GM21515 (cell line): ENCODE measurements around the gene S100A3.
"Not testable (repeated sequence)": the region's sequence is repeated elsewhere in the genome, so short reads cannot be mapped to it uniquely, and the experiment has no call there.

Experiments used
- ATAC-seq: cut with Tn5 transposase; IDR thresholded peaks from one replicate; pipeline ENCODE4 v1.9.1; 2021; ENCODE audit not compliant: unreplicated experiment

The S100A3 gene

DNA sequence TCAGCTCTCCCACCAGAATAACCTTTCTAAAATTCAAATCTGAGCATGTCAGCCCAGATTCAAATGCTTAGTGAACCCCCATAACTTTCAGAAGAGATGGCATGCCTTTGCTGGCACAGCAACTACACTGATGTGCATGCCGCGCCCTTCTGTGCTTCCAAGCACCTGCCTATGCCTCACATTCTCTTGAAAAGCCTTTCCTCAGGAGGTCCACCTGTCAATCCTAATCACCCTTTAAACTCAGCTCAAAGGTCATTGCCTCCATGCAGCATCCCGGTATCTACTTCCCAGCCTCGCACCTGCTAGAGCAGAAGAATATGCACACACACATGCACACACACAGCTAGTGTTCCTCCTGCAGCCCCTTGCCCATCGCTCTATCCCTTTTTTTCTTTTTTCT lies 21.8 kb upstream of the S100A3 start:
- ATAC-seq, result no peak

GRCh38 chr1:153569465-153569864 lies 20.4 kb upstream of the S100A3 start:
- ATAC-seq, result no peak

DNA sequence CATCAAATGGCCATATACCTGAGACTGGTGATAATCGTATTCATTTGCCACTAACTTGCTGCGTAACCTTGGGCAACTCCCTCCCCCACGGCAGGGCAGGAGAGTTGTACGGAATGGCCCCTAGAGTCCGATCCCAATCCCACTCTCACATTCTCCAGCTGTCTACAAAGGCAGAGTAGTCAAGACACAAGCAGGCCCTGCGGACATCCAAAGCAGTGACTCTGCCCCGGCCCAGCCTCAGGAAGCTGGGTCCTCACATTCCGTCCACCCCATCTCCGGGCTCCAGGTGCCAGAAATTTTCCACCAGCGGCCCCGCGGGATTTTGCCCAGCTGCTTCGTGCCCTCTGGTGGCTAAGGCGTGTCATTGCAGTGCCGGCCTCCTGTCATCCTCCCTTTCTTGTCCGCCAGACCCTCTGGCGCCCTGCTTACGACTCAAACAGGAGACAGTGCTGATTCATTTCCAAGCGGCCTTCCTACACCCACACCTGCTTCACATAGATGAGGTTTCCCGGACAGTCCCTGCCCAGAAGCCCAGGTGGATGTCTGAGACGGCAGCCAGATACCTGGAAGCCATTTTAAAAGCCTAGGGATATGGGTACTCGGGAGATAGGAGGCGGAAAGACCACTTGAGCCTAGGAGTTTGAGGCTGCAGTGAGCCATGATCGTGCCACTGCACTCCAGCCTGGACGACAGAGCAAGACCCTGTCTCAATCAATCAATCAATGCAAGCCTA lies 19.5 kb upstream of the S100A3 start:
- ATAC-seq, result no peak

- no peak for ATAC-seq
Observed at GRCh38 chr1:153567621-153568366, 18.7 kb upstream of the S100A3 start.

GRCh38 chr1:153566414-153567371 lies 17.6 kb upstream of the S100A3 start:
- no peak for ATAC-seq

DNA sequence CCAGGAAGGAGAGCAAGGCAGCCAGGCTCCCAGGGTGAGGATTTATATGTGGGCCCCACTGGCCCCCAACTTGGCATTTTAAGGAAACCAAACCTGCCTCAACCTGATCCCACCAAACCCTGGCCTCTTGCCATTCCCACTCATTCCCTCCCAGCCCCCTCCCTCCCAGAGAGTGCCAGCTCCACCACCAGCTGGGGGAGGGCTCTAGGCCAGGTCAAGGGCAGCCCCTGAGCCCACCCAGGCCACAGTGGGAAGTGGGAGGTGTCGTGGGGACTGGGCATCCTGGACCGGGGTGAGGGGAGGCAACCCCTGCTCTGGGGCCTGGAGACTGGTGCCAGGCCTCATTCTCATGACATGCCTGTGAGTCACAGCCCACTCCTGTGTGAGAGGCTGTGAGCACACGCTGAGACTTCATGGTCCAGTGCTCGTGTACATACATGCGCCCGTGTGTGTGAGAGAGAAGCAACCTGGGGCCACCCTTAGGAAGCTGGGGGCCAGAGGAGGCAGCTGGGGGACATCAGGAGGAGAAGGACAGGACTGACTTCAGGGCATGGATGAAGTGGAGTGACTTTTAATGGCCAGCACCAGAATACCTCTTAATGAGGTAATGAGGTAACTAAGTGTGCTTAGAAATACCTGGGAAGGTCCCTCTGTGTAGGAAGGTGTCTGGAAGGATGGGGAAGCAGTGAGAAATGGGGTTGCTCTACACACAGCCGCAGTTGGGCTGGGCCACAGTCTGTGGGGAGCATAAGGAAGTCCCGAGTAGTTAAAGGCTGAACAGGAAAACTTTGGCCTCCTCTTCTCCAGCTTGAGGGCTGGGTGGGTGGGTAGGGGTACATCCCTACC lies 16.7 kb upstream of the S100A3 start, which contains the start of gene S100A2:
Gene S100A2, minus strand, starts transcription at position 316 of the 846 bp plus-strand sequence. CDS start 1,967 bp downstream, outside the sequence.
- no peak for ATAC-seq

DNA sequence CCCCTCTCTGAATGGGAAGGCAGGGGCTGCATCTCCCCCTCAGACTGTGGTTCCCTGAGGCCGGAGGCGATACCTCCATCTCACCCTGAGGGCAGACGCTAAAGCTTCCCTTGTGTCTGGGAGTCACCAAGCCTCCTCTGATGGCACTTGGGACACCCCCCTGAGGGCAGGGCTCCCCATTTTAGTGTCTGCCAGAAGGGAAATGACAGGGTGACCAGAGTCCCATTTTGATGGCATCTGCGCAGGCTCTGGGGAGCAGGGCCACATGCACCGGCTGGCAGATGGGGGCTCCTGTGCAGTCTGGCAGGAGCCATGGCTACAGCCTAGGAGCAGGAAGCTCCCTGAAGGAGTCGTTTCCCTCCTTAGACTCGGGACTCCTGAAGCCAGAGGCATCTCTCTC lies 14.9 kb upstream of the S100A3 start:
- ATAC-seq, result no peak

DNA sequence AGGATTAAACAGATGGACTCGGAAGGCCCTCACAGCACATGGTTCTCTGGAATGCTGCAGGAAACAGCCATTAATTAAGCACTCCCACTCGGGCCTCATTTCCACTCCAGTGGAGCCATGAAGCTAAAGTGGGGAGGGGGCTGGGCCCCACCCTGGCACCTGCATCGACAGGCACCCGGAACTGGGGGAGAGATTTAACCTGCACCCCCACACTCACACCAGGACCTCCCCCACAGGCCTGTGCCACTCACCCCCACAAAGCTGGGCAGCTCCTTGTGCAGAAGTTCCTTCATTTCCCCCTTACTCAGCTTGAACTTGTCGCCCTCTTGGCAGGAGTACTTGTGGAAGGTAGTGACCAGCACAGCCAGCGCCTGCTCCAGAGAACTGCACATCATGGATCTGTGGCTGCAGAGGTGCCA lies 14.4 kb upstream of the S100A3 start:
- no peak for ATAC-seq

DNA sequence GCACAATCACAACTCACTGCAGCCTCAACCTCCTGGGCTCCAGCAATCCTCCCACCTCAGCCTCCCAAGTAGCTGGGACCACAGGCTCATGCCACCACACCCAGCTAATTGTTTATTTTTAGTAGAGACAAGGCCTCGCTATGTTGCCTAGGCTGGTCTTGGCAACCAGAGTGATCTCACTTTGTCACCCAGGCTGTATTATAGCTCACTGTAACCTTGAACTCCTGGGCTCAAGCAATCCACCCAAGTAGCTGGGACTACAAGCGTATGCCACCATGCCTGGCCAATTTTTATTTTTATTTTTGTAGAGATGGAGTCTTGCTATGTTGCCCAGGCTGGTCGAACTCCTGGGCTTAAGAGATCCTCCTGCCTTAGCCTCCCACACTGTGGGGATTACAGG lies 13.0 kb upstream of the S100A3 start:
- not testable (repeated sequence) for ATAC-seq

DNA sequence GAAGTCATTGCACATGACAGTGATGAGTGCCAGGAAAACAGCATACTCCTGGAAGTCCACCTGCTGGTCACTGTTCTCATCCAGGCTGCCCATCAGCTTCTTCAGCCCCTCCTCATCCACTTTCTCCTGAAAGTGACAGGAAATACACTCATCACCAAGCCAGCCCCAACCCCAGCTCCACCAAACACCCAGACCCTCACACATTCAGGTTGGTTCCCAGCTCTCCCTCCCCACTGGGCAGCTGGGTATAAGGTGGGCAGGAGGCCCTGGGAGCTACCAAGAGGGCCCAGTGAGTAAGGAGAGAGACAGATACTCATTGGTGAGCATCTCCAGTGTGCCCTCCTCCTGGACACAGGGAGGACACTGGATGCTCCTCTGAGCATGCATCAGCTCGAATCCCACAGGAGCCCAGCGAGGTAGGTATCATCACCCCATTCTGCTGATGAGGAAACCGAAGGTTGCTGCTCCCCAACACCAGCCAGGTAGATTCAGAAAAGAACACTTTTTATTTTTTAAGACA lies 12.5 kb upstream of the S100A3 start:
- ATAC-seq, result no peak

DNA sequence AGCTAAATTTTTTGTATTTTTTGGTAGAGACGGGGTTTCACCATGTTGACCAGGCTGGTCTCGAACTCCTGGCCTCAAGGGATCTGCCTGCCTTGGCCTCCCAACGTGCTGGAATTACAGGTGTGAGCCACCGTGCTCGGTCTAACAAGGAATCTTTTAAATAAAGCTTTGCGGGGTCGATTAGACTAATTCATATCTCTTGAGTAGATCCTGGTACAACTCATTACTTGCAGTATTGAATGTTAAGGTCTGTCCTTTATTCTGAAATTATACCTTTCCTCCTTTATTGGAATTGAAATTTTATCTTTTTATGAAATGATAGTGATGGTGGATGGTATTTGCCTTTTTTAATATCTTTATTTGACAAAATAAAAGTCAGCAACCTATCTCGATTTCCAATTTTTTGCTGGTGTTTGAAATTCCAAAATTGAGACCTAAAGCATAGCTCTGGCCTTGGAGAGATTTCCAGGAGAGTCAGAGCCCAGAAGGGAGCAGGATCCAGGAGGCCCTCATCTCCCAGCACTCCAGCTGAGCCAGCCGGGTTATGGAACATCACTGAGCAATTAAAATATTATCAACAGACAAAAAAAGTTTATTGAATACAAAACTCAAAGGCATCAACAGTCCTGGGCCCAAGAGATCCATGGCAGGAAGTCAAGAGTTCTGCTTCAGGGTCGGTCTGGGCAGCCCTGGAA lies 11.9 kb upstream of the S100A3 start:
- ATAC-seq, result no peak

- no peak for ATAC-seq
Observed at GRCh38 chr1:153560241-153560640, 11.2 kb upstream of the S100A3 start.

DNA sequence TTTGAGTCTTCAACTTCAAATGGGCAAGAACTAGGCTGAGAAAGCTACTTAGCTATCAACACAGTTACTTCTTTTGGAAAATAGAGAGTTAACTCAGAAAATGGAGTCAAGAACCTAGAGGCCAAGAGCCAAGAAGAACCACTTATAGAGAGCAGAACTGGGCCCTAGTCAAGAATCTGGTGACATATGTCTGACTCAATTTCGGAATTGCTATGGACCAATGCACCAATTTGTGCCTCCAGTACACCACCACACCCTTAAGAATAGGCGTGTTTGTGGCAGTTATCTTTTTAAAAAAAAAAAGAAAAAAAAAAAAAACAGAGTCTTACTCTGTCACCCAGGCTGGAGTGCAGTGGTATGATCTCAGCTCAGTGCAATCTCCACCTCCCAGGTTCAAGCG lies 8.8 kb upstream of the S100A3 start:
- no peak for ATAC-seq

GRCh38 chr1:153556348-153556747 lies 7.3 kb upstream of the S100A3 start:
- ATAC-seq, result no peak

DNA sequence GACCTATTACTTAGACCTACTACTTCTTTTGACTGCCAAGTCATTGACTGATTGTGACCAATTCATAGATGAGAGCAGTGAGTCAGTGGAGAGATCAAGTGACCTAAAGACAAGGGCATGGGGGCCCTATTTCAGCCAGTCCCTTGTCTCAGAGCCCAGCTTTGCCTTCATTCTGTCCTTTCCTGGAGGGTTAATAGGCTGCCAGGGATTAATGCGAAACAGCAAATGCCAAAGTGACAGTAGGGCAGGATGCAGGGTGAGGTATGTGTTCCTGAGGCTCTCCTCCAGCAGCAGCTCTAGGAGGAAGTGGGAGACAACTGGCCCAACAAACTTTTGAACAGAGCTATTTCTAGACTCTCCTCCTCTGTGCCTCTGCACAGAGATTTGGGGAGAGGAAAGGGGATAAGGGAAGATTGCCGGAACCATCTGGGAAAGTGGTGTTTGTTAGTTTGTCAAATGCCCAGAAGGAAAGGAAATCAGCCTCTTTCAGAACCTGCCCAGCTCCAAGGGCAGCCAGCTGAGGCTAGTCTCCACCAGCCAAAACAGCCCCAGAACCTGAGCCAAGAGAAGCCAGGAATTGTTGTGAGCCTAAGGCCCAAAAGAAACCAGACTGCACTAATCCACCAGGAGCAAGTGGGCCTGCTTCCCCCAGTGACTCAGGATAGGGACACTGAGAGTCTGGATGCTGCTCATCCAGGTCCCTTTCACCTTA lies 4.9 kb upstream of the S100A3 start:
- ATAC-seq, result no peak

DNA sequence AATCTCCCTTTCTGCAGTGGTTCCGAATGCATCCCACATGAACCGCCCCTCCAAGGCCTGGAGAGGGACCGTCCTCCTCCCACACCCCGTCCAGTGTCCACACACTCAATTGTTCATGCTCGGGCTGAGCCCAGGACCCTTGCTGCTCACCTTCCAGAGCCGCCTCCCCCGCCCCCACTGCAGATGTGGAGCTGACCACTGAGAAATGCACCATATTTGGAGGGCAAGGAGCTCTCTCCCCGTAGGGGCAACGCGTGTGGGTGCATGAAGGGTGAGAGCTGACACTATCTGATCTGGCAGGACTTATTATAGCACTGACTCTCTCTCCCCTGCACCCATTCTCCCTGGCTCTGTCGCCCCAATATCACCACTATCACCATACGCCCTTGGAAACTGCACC lies 4.0 kb upstream of the S100A3 start:
- ATAC-seq, result no peak

- ATAC-seq, result no peak
Observed at GRCh38 chr1:153552335-153552734, 3.3 kb upstream of the S100A3 start.

DNA sequence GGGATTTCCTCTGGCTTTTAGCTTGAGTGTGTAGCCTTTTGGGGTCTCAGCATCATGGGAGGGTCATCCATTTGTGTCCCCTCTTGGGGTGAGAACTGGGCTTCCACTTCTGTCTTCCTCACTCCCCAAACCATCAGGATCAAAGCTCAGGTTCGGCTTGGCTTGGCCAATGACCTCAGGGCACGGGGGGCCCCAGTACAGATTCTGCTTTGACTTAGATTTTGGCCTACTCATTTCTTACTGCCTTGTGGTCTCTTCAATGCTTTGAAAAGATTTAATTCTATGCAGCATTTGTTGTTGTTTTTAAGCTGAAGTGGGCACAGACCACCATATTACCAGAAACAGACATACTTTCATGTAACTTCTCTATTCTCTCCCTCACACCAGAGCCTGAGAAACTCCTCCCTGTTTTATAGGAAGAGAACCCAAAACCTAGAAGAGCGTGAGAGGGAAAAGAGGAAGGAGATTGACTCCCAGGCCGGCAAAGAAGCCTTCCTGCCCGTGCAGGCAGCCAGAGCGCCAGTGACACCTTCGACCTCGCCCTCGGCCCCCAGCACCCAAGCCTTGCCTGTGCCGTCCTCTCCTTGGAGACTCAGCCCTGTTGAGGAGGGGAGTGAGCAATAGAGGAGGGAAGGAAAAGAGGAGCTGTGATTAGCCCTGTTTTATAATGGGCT lies 1.9 kb upstream of the S100A3 start:
- ATAC-seq, result no peak
